DOHH2 (cell line): ENCODE data around the gene RASGRP4.

Source experiments
- H3F3A ChIP-seq: fragments of 200-600 bp; sonication (generic), shearing (Covaris generic); 2 replicates; pipeline ENCODE4 v1.6.0; 2016; ENCODE audit warnings: antibody characterized with exemption, mild to moderate bottlenecking; ENCODE audit not compliant: control insufficient read depth, insufficient read depth
- H3K27ac ChIP-seq: fragments of 200-600 bp; sonication (generic); 2 replicates; pipeline ENCODE4 v1.5.1; 2014; ENCODE audit warnings: low read depth, mild to moderate bottlenecking, low read length, moderate library complexity
- H3K27me3 ChIP-seq: fragments of 200-600 bp; sonication (generic); 2 replicates; pipeline ENCODE4 v1.6.1; 2014; ENCODE audit warnings: mild to moderate bottlenecking, low read length, mixed read lengths; ENCODE audit not compliant: control insufficient read depth
- H3K36me3 ChIP-seq: fragments of 200-600 bp; sonication (generic); 2 replicates; pipeline ENCODE4 v1.6.1; 2014; ENCODE audit warnings: mild to moderate bottlenecking, low read length, moderate library complexity, mixed read lengths; ENCODE audit not compliant: control insufficient read depth
- H3K4me1 ChIP-seq: fragments of 200-600 bp; sonication (generic); 2 replicates; pipeline ENCODE4 v1.6.1; 2014; ENCODE audit warnings: mild to moderate bottlenecking, low read length, mixed read lengths; ENCODE audit not compliant: control insufficient read depth
- H3K4me2 ChIP-seq: fragments of 200-600 bp; sonication (generic); 2 replicates; pipeline ENCODE4 v1.6.0; 2014; ENCODE audit warnings: mild to moderate bottlenecking, low read length, moderate library complexity
- H3K4me3 ChIP-seq: fragments of 200-600 bp; sonication (generic); 2 replicates; pipeline ENCODE4 v1.5.1; 2014; ENCODE audit warnings: mild to moderate bottlenecking, low read length, mixed read lengths
- H3K79me2 ChIP-seq: fragments of 200-600 bp; sonication (generic); 2 replicates; pipeline ENCODE4 v1.6.1; 2014; ENCODE audit warnings: mild to moderate bottlenecking, low read length, mixed read lengths; ENCODE audit not compliant: control insufficient read depth
- H3K9me2 ChIP-seq: fragments of 200-600 bp; sonication (generic); replicated peaks from 2 replicates; pipeline ENCODE4 v1.6.1; 2014; ENCODE audit warnings: mild to moderate bottlenecking, low read length, mixed read lengths; ENCODE audit not compliant: control insufficient read depth
- H3K9me3 ChIP-seq: fragments of 200-600 bp; sonication (generic); 2 replicates; pipeline ENCODE4 v1.6.1; 2014; ENCODE audit warnings: antibody characterized with exemption, low read length, mixed read lengths; ENCODE audit not compliant: control insufficient read depth, insufficient read depth
- H4K20me1 ChIP-seq: fragments of 200-600 bp; sonication (generic); 2 replicates; pipeline ENCODE4 v1.6.0; 2014; ENCODE audit warnings: low read depth, mild to moderate bottlenecking, antibody characterized with exemption, low read length, moderate library complexity; ENCODE audit not compliant: control insufficient read depth, insufficient read depth
- EZH2phosphoT487 ChIP-seq: fragments of 200-600 bp; sonication (generic); IDR thresholded peaks from 2 replicates; pipeline ENCODE4 v1.6.1; 2017; ENCODE audit warnings: borderline replicate concordance, mild to moderate bottlenecking, antibody characterized with exemption, low read length, moderate library complexity, mixed read lengths
- TF ChIP-seq, protein P1 (sequence below): fragments of 200-600 bp; sonication (generic); IDR thresholded peaks from one replicate; pipeline ENCODE4 v1.5.1; 2014; ENCODE audit warnings: antibody characterized with exemption, mild to moderate bottlenecking, low read depth, low read length; ENCODE audit not compliant: poor library complexity, severe bottlenecking

Gene RASGRP4

DNA sequence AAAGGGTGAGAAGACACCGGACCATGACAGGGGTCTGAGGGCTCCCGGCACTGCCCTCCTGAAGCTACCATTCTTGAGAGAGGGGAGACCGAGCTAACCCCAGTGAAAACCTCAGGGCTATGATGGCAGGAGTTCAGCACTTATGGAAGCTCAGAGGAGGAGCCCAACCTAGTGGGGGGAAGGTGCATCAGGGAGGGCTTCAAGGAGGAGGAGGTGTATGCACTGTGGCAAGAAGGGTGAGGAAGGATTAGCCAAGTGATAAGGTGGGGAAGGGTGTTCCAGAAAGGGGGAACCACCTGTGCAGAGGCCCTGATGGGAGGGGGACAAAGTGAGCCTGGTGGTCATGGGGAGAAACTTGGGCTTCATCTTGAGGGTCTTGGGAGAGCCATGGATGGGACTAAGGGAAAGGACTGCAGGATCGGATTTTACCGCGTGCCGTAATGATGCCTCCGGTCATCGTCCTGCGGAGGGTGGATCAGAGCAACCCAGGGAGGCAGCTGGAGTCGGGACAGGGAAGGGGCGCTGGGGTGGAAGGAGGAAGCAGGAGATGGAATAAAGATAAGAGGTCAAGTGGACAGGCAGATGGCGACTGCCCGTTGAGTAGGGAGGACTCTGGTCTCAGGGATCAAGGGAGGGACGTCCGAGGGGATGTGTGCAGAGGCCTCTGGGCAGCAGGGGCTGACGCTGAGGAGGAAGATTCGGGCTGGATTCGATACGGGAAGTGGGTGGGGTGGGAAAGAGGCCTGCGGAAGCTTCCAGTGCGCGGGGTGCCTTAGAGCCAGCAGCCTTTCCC is 65.0 kb downstream of the RASGRP4 start:
- Histone ChIP-seq H3K9me2 (no peaks in the 10 kb centered on the region), H3K27ac (no peak overlapping the region), H3K4me2 (peak overlapping the region; percentile 88), H3K9me3 (no peaks in the 10 kb centered on the region), H3K36me3 (no peaks in the 10 kb centered on the region), H3K27me3 (peaks cover 48% of the 10 kb centered on the region), H4K20me1 (no peaks in the 10 kb centered on the region), H3K79me2 (no peaks in the 10 kb centered on the region), H3K4me1 (peaks cover 16% of the 10 kb centered on the region), H3F3A (no peaks in the 10 kb centered on the region), H3K4me3 (peak overlapping the region; percentile 78)
- TF ChIP-seq, protein P1, sequence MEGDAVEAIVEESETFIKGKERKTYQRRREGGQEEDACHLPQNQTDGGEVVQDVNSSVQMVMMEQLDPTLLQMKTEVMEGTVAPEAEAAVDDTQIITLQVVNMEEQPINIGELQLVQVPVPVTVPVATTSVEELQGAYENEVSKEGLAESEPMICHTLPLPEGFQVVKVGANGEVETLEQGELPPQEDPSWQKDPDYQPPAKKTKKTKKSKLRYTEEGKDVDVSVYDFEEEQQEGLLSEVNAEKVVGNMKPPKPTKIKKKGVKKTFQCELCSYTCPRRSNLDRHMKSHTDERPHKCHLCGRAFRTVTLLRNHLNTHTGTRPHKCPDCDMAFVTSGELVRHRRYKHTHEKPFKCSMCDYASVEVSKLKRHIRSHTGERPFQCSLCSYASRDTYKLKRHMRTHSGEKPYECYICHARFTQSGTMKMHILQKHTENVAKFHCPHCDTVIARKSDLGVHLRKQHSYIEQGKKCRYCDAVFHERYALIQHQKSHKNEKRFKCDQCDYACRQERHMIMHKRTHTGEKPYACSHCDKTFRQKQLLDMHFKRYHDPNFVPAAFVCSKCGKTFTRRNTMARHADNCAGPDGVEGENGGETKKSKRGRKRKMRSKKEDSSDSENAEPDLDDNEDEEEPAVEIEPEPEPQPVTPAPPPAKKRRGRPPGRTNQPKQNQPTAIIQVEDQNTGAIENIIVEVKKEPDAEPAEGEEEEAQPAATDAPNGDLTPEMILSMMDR: no peak
- no peak for TF ChIP-seq EZH2phosphoT487

DNA sequence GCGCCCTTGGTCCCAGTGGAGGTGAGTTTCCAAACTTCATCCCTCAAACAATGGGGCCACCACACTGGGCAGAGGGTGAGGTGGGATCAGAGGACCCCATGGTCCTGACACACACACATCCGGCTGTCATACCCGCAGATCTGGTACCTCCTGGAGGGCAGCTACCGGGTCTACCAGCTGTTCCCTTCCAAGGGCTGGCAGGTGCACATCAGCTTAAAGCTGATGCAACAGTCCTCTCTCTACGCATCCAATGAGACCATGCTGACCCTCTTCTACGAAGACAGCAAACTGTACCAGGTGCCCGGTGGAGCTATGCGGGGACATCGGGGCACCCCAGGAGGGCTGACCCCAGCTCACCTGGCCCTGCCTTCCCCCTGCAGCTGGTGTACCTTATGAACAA is 65.7 kb downstream of the RASGRP4 start:
- H3K4me1 ChIP-seq: peaks cover 16% of the 10 kb centered on the region
- TF ChIP-seq, protein P1: no peak
- no peaks in the 10 kb centered on the region for H3F3A ChIP-seq

DNA sequence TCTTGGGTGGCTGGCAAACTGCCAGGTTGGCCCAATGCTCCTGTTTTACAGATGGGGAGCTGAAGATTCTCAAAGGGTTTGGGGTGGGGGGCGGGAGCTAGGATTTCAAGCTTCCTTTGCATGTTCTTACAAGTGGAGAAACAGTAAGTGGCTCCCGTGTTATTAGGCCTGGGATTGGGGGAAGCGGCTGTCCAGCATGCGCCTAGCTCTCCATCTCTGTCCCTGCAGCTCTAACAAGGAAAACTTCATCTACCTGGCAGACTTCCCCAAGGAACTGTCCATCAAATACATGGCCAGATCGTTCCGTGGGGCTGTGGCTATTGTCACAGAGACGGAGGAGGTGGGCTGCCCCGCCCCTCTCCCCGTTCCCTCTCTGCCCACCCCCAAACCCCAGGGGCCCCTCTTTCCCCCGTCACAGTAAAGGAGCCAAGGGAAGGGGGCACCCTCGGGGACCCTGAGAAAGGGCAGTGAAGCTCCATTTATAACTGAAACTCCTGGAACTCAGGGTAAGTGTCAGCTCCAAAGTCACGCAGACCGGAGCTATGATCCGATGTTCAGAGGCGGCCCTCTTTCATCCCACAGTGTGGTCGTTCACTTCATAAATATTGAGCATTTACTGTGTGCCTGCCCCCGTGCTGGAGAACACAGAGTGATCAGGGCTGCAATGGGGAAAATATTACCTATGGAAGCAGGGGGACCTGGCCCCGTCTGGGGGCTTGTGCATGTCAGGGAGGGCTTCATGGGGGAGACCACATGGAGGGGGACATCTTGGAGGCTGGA is 66.6 kb downstream of the RASGRP4 start:
- H3F3A ChIP-seq: no peaks in the 10 kb centered on the region
- H4K20me1 ChIP-seq: no peaks in the 10 kb centered on the region
- H3K9me3 ChIP-seq: no peaks in the 10 kb centered on the region
- H3K36me3 ChIP-seq: no peaks in the 10 kb centered on the region
- no peak overlapping the region for H3K27ac ChIP-seq
- no peak overlapping the region for H3K4me2 ChIP-seq
- H3K9me2 ChIP-seq: no peaks in the 10 kb centered on the region
- peaks cover 49% of the 10 kb centered on the region for H3K27me3 ChIP-seq
- H3K4me3 ChIP-seq: no peak overlapping the region
- peaks cover 16% of the 10 kb centered on the region for H3K4me1 ChIP-seq
- TF ChIP-seq, protein P1: no peak
- no peak for TF ChIP-seq EZH2phosphoT487
- no peaks in the 10 kb centered on the region for H3K79me2 ChIP-seq

More for the DNA sequence above, 65.7 kb downstream of the RASGRP4 start:
- H3K27me3 ChIP-seq: peaks cover 49% of the 10 kb centered on the region
- no peak overlapping the region for H3K27ac ChIP-seq
- no peak overlapping the region for H3K4me2 ChIP-seq
- H3K9me2 ChIP-seq: no peaks in the 10 kb centered on the region
- H3K79me2 ChIP-seq: no peaks in the 10 kb centered on the region
- no peaks in the 10 kb centered on the region for H3K36me3 ChIP-seq
- no peaks in the 10 kb centered on the region for H4K20me1 ChIP-seq
- no peaks in the 10 kb centered on the region for H3K9me3 ChIP-seq
- no peak overlapping the region for H3K4me3 ChIP-seq
